Small intestine (tissue), 7 donors: Measurements from ENCODE around the gene ADAMTSL4. TPM values are rescaled to one million over a fixed set of nuclear protein-coding genes. Genes with fewer than 3 reads are reported as not detected.

Source experiments
- DNase-seq, 2 donors: peaks; one replicate each; pipeline versions ENCODE4 v3.0.0 to v3.0.0-alpha.2; 2013
- FAIRE-seq: peaks from 2 replicates; lab custom pipeline; 2012; peaks lifted over from hg19 to GRCh38; lab: Jason Lieb, UNC
- H3K27ac ChIP-seq, 3 donors: one replicate each; pipeline ENCODE4 v1.5.1; 2013; ENCODE audit warnings: low read length in 2 of 3, mild to moderate bottlenecking in 2 of 3, control low read depth in 1 of 3, inconsistent platforms in 1 of 3, low read depth in 1 of 3, moderate library complexity in 1 of 3
- H3K27me3 ChIP-seq, 3 donors: one replicate each; pipeline ENCODE4 v1.6.1; 2013; ENCODE audit warnings: low read length in 3 of 3, inconsistent platforms in 1 of 3; ENCODE audit not compliant: control insufficient read depth in 3 of 3, insufficient read depth in 3 of 3
- H3K36me3 ChIP-seq, 3 donors: one replicate each; pipeline ENCODE4 v1.6.1; 2013; ENCODE audit warnings: low read length in 3 of 3, inconsistent platforms in 1 of 3, low read depth in 1 of 3, mild to moderate bottlenecking in 1 of 3, moderate library complexity in 1 of 3; ENCODE audit not compliant: control insufficient read depth in 3 of 3, insufficient read depth in 2 of 3
- H3K4me1 ChIP-seq, 3 donors: one replicate each; pipeline ENCODE4 v1.6.1; 2013; ENCODE audit warnings: low read length in 2 of 3, inconsistent platforms in 1 of 3, low read depth in 1 of 3, mild to moderate bottlenecking in 1 of 3, moderate library complexity in 1 of 3; ENCODE audit not compliant: control insufficient read depth in 3 of 3, insufficient read depth in 2 of 3
- H3K4me3 ChIP-seq, 3 donors: one replicate each; pipeline ENCODE4 v1.5.1; 2013; ENCODE audit warnings: low read length in 3 of 3, control low read depth in 1 of 3, inconsistent platforms in 1 of 3, low read depth in 1 of 3, mild to moderate bottlenecking in 1 of 3, moderate library complexity in 1 of 3
- H3K9me3 ChIP-seq, 2 donors: one replicate each; pipeline ENCODE4 v1.6.1; 2013; ENCODE audit warnings: low read depth in 1 of 2, low read length in 1 of 2; ENCODE audit not compliant: control insufficient read depth in 2 of 2, insufficient read depth in 1 of 2
- WGBS, 3 donors: extraction: QIAGEN DNeasy Blood & Tissue Kit; methylation state at CpG; one replicate each; pipeline ENCODE4 v1.1.7; 2013; 5-methylcytosine and 5-hydroxymethylcytosine counted together
- polyA plus RNA-seq, 4 donors: library from polyadenylated mRNA; stranded (reverse) in 3 of 4; unstranded in 1 of 4; fragments of 200-250 nt in 3 of 4; fragments of 120-200 nt in 1 of 4; gene quantifications; one replicate each; pipeline versions ENCODE4 v1.2.1 to v1.2.3, GENCODE V29; 2013
- donor health status: healthy with polysubstance abuse.
- donor health status: control.
- donor health status: control.
- donor health status: Bipolar disorder and iron deficiency.
- donor health status: healthy.

The ADAMTSL4 gene
- polyA plus RNA-seq, 4 donors = 0.27 to 16.1 (median 7.0) TPM

DNA sequence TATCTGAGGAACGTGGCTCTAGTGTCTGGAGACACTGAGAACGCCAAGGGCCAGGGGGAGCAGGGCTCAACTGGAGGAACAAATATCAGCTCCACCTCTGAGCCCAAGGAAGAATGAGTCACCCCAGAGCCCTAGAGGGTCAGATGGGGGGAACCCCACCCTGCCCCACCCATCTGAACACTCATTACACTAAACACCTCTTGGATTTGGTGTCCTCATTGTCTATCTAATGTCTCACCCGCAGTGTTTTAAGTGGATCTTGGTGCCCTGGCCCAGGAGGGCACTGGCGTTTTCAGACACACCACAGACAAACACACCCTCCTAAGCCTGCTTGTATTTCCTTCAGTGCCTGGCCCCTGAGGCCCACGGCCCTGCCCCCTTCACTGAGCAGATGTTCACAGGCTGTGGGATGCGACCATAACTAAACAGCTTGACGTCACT, 35.8 kb upstream of the ADAMTSL4 start:
- DNase-seq (peak in 1 of 2 donors; percentile 19), FAIRE-seq (no peak)
- H3K9me3 ChIP-seq = no peaks in the 10 kb centered on the region
- H3K27ac ChIP-seq = no peak overlapping the region
- no peaks in the 10 kb centered on the region for H3K27me3 ChIP-seq
- 51 to 73% (median 69%) methylated on average over 7 of the region's 7 CpGs for WGBS, 3 donors
- no peak overlapping the region for H3K4me3 ChIP-seq
- H3K36me3 ChIP-seq = peaks cover 0 to 30% (median 0%) of the 10 kb centered on the region in 3 donors
- peaks cover 2 to 12% (median 4%) of the 10 kb centered on the region in 3 donors for H3K4me1 ChIP-seq

DNA sequence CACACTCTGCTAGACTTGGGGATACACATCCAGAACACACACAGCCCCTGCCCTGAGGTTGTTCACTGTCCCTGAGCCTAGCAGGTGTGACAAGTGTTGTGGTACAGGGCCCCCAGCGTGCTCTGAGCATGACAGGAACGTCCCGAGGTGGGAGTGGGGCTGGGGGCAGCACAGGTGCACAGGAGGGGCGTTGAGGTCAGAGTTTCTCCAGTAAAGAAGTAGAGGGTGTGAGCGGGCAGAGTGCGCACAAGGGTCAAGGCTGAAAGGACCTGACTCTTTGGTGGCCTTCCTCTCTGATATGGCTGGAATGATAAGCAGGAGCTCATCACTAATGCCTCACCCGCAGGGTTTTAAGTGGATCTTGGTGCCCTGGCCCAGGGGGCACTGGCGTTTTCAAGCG, 34.9 kb upstream of the ADAMTSL4 start:
- peaks cover 0 to 24% (median 0%) of the 10 kb centered on the region in 3 donors for H3K36me3 ChIP-seq
- no peaks in the 10 kb centered on the region for H3K27me3 ChIP-seq
- no peak overlapping the region for H3K4me3 ChIP-seq
- peaks cover 2 to 12% (median 4%) of the 10 kb centered on the region in 3 donors for H3K4me1 ChIP-seq
- H3K27ac ChIP-seq = no peak overlapping the region
- DNase-seq (no peak), FAIRE-seq (no peak)
- H3K9me3 ChIP-seq = no peaks in the 10 kb centered on the region
- 81 to 89% (median 88%) methylated on average over 9 of the region's 9 CpGs for WGBS, 3 donors

DNA sequence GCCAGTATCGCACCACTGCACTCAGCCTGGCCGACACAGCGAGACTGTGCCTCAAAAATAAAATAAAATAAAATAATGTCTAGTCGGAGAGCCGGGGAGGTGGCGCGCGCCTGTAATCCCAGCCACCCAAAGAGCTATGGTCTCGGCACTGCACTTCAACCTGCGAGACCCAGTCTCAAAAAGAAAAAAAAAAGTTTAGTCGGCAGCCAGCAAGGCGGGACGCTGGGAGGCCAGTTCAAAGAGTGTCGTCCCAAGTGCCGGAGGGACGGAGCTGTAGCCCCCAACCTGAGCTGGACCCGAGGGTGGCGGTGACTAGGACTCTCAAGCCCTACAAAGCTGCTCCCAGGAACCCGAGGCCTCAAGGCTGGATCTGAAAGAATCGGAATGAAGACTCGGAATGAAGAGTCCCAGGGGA, 34.3 kb upstream of the ADAMTSL4 start:
- H3K27me3 ChIP-seq = no peaks in the 10 kb centered on the region
- H3K4me3 ChIP-seq = peak overlapping the region; percentile 44 to 56 (median 52)
- no peaks in the 10 kb centered on the region for H3K9me3 ChIP-seq
- no peak for DNase-seq
- H3K27ac ChIP-seq = peak overlapping the region in 2 of 3 donors; percentile 39 to 83
- FAIRE-seq = no peak
- H3K4me1 ChIP-seq = peaks cover 2 to 12% (median 4%) of the 10 kb centered on the region in 3 donors
- H3K36me3 ChIP-seq = peaks cover 0 to 20% (median 0%) of the 10 kb centered on the region in 3 donors
- 18 to 32% (median 24%) methylated on average over 21 of the region's 21 CpGs for WGBS, 3 donors

DNA sequence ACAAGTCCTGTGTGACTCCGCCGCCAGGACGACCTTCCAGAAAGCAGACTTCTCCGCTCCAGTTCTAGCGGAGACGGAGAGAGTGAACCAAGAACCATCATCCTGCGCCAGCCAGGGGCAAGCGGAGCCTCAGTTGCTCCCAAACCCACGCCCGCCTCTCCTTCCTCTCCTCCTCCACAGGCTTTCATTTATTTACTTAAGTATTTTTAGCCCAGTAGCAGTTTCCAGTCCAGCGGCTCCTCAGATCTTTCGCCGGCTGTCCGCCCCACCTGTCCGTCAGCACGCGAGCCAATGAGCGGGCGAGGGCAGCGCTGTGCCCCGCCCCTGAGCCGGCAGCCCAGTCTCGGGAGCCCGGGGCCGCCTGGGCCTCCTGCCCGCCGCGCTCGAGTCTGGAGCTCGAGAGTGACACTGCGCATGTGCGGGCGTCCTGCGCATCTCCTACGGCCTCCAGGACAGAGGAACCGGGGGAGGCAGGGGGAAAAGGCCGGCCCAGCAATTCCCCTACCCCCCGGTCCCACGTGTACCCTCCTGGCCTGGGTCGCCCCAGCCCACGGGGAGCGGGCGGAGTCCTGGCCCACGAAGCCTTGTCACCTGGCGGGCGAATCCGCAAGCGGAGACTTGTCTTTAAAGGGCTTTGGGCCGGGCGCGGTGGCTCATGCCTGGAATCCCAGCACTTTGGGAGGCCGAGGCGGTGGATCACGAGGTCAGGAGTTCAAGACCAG, 33.7 kb upstream of the ADAMTSL4 start, which contains the start of gene FALEC:
FALEC (plus strand) TSS at position 425 of the 722 bp plus-strand sequence.
- peaks cover 2 to 12% (median 4%) of the 10 kb centered on the region in 3 donors for H3K4me1 ChIP-seq
- peaks cover 0 to 18% (median 0%) of the 10 kb centered on the region in 3 donors for H3K36me3 ChIP-seq
- H3K27ac ChIP-seq = peak within 1 kb of the TSS; percentile 28 to 83 (median 39)
- DNase-seq (peak; percentile 96), FAIRE-seq (no peak)
- no peaks in the 10 kb centered on the region for H3K27me3 ChIP-seq
- peak within 1 kb of the TSS; percentile 52 to 66 (median 56) for H3K4me3 ChIP-seq
- WGBS, 3 donors = 0% methylated on average over 44 to 54 of the region's 54 CpGs
- no peaks in the 10 kb centered on the region for H3K9me3 ChIP-seq

DNA sequence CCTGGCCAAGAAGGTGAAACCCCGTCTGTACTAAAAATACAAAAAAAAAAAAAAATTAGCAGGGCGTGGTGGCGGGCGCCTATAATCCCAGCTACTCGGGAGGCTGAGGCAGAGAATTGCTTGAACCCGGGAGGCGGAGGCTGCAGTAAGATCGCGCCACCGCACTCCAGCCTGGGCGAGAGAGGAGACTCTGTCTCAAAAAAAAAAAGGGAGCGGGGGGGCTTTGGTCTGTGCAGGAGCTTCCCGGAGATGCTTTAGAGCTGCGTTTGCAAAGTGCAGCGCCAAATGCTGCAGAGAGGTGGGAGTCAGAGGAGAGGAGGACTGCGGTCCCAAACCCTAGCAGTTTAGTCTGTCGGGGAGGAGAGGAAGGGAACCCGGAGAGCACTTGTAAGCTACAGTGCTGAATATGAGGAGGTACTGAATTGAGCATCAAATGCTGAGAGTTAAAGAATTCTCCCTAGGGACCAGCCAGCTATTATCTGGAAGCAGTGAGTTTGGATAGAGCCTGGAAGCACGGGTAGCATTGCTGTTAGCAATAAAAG, 33.1 kb upstream of the ADAMTSL4 start:
- peaks cover 2 to 12% (median 4%) of the 10 kb centered on the region in 3 donors for H3K4me1 ChIP-seq
- H3K9me3 ChIP-seq = no peaks in the 10 kb centered on the region
- WGBS, 3 donors = 2% methylated on average over 16 to 19 of the region's 19 CpGs
- H3K36me3 ChIP-seq = peaks cover 0 to 14% (median 0%) of the 10 kb centered on the region in 3 donors
- peak overlapping the region in 1 of 3 donors; percentile 28 for H3K27ac ChIP-seq
- peak overlapping the region in 2 of 3 donors; percentile 52 to 56 for H3K4me3 ChIP-seq
- FAIRE-seq (no peak), DNase-seq (peak in 1 of 2 donors; percentile 30)
- no peaks in the 10 kb centered on the region for H3K27me3 ChIP-seq

DNA sequence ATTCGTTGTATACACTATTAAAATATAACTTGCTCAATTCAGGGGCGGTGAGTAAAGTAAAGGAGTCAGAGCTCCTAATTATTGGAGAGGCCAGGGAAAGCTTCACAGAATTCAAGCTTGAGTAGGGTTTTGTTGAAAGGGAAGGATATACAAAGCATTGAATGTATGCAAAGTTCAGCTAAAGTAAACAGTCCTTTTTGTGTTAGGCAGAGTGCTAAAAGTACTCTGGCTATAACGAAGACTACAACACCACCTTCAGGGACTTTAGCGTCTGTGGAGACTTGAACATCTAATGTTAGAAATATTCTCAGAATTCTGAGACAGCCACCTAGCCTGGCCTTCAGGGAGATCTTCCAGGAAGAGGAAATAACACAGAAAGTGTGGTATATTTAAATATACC, 32.6 kb upstream of the ADAMTSL4 start:
- peak overlapping the region in 1 of 3 donors; percentile 28 for H3K27ac ChIP-seq
- H3K36me3 ChIP-seq = peaks cover 0 to 9% (median 0%) of the 10 kb centered on the region in 3 donors
- WGBS, 3 donors = 9 to 36% (median 27%) methylated on average over 4 of the region's 4 CpGs
- no peak for FAIRE-seq
- peaks cover 2 to 12% (median 4%) of the 10 kb centered on the region in 3 donors for H3K4me1 ChIP-seq
- peak; percentile 15 to 30 for DNase-seq
- no peaks in the 10 kb centered on the region for H3K9me3 ChIP-seq
- peak overlapping the region in 1 of 3 donors; percentile 56 for H3K4me3 ChIP-seq
- no peaks in the 10 kb centered on the region for H3K27me3 ChIP-seq

DNA sequence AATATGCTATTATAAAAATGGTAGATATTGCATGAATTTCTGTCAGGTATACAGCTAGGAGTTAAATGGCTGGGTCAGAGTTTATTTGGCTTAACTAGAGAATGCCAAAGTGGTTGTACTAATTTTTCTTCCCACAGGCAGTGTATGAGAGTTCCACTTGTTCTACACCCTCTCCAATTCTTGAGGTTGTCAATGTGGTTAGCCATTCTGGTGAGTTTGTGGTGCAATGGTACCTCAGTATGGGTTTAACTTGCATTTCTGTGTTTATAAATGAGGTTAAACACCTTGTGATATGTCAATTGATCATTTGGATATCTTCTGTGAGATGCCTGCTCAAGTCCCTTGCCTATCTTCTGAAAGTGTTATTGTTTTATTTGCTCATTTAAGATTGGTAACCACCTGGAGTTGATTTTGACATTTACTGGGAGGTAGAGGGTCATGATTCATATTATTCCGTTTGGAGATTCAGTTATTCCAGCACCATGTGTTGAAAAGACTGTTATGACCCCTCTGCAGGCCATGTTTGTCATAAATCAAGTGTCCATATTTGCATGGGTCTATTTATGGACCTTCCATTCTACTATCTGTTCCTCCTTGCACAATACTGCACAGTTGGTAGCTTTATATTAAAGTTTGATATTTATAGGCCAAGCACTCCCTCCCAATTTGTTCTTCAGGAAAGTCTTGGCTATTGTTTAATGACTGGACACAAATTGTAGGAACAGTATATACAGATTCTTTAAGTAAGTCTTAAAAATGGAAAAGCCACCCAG, 27.8 kb upstream of the ADAMTSL4 start:
- 65 to 77% (median 71%) methylated on average over 1 of the region's 1 CpG for WGBS, 3 donors
- no peak overlapping the region for H3K27ac ChIP-seq
- no peak for FAIRE-seq

DNA sequence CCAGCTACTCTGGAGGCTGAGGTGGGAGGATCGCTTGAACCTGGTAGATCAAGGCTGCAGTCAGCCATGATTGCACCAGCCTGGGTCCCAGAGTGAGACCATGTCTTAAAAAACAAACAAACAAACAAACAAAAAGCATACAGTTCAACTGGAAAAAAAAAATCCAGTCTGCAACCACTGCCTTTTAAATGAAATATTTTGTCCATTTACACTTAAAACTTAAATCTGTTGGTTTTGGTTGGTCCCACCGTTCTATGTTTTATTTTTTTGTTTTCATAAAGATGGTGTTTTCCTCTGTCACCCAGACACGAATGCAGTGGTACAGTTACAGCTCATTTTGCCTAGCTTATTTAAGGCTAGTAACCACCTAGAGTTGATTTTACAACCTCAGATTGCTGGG, 23.9 kb upstream of the ADAMTSL4 start:
- 82 to 93% (median 84%) methylated on average over 3 of the region's 3 CpGs for WGBS, 3 donors
- Histone ChIP-seq H3K4me3 (no peak overlapping the region), H3K9me3 (no peaks in the 10 kb centered on the region), H3K27me3 (no peaks in the 10 kb centered on the region), H3K27ac (no peak overlapping the region), H3K36me3 (no peaks in the 10 kb centered on the region), H3K4me1 (peaks cover 0 to 8% (median 0%) of the 10 kb centered on the region in 3 donors)
- FAIRE-seq (no peak), DNase-seq (no peak)

More for the DNA sequence above, 27.8 kb upstream of the ADAMTSL4 start:
- no peaks in the 10 kb centered on the region for H3K9me3 ChIP-seq
- no peaks in the 10 kb centered on the region for H3K27me3 ChIP-seq
- no peaks in the 10 kb centered on the region for H3K36me3 ChIP-seq
- DNase-seq = no peak
- no peak overlapping the region for H3K4me3 ChIP-seq
- peaks cover 0 to 3% (median under 1%) of the 10 kb centered on the region in 3 donors for H3K4me1 ChIP-seq
